Lung (tissue), 12 donors: ENCODE data around the gene HBM. TPM values are rescaled to one million over a fixed set of nuclear protein-coding genes. Genes with fewer than 3 reads are reported as not detected.
"Not testable (repeated sequence)": the region's sequence is repeated elsewhere in the genome, so short reads cannot be mapped to it uniquely, and the experiment has no call there.

ENCODE experiments used
- ATAC-seq: fragments of 200-7000 bp; cut with Tn5 transposase; one replicate; pipeline ENCODE4 v1.9.1; 2020; ENCODE audit warnings: moderate number of reproducible peaks; ENCODE audit not compliant: insufficient read depth, low FRiP score
- DNase-seq, 3 donors: peaks; one replicate each; pipeline ENCODE4 v3.0.0-alpha.2; 2013 to 2017
- H3K27ac ChIP-seq, 2 donors: one replicate each; pipeline ENCODE4 v1.5.1; 2013; ENCODE audit warnings: mild to moderate bottlenecking in 2 of 2, moderate library complexity in 2 of 2, control low read depth in 1 of 2, inconsistent platforms in 1 of 2, low read depth in 1 of 2, low read length in 1 of 2
- H3K27me3 ChIP-seq, 3 donors: one replicate each; pipeline ENCODE4 v1.5.1; 2013; ENCODE audit warnings: low read length in 2 of 3; ENCODE audit not compliant: control insufficient read depth in 3 of 3, insufficient read depth in 3 of 3
- H3K36me3 ChIP-seq, 4 donors: one replicate each; pipeline ENCODE4 v1.5.1; 2013; ENCODE audit warnings: low read length in 4 of 4, mild to moderate bottlenecking in 1 of 4, moderate library complexity in 1 of 4; ENCODE audit not compliant: control insufficient read depth in 4 of 4, insufficient read depth in 4 of 4
- H3K4me1 ChIP-seq, 5 donors: one replicate each; pipeline ENCODE4 v1.5.1; 2013; ENCODE audit warnings: low read length in 5 of 5, mild to moderate bottlenecking in 2 of 5, moderate library complexity in 1 of 5; ENCODE audit not compliant: control insufficient read depth in 5 of 5, insufficient read depth in 5 of 5
- H3K4me3 ChIP-seq: one replicate; pipeline ENCODE4 v1.5.1; 2013; ENCODE audit warnings: mild to moderate bottlenecking, control low read depth, moderate library complexity
- H3K9ac ChIP-seq, 2 donors: one replicate each; pipeline ENCODE4 v1.5.1; 2013; ENCODE audit warnings: low read length in 2 of 2, control low read depth in 1 of 2; ENCODE audit not compliant: insufficient read depth in 1 of 2
- H3K9me3 ChIP-seq, 4 donors: one replicate each; pipeline ENCODE4 v1.5.1; 2013; ENCODE audit warnings: low read length in 3 of 4, mild to moderate bottlenecking in 1 of 4, moderate library complexity in 1 of 4; ENCODE audit not compliant: control insufficient read depth in 4 of 4, insufficient read depth in 3 of 4
- CTCF ChIP-seq: IDR thresholded peaks from 2 replicates; pipeline ENCODE4 v1.5.1; 2012; ENCODE audit warnings: mild to moderate bottlenecking; ENCODE audit errors: control extremely low read depth, extremely low read depth
- WGBS, 2 donors: extraction: QIAGEN DNeasy Blood & Tissue Kit; methylation state at CpG; one replicate each; pipeline ENCODE4 v1.1.7; 2013; 5-methylcytosine and 5-hydroxymethylcytosine counted together
- polyA plus RNA-seq, 2 donors: library from polyadenylated mRNA; stranded (reverse); fragments of 200-250 nt; gene quantifications; one replicate each; pipeline ENCODE4 v1.2.1, GENCODE V29; 2013
- total RNA-seq, 2 donors: library from RNA; depleted of rRNA in 1 of 2; stranded (reverse); fragments of >200 nt in 1 of 2; gene quantifications; one replicate each; pipeline ENCODE4 v1.2.1, GENCODE V29; 2014 to 2021
- donor health status: control.
- donor health status: control.
- donor health status: Bipolar disorder and iron deficiency.
- donor health status: healthy.
- donor health status: DM: yes; HTN: yes; CAD: no.

HBM gene
- total and polyA plus RNA-seq, 4 donors: 0.61 to 45.7 (median 0.73) TPM; not detected in 1

GRCh38 chr16:168424-168823, 2.6 kb downstream of the HBM start:
- WGBS, 2 donors: 60 to 72% methylated on average over 6 of the region's 6 CpGs
- Histone ChIP-seq H3K9ac (no peak overlapping the region), H3K4me1 (peaks cover 0 to 12% (median 0%) of the 10 kb centered on the region in 5 donors), H3K9me3 (peaks cover 0 to 2% (median 0%) of the 10 kb centered on the region in 4 donors), H3K27me3 (peaks cover 10 to 58% (median 47%) of the 10 kb centered on the region in 3 donors), H3K27ac (no peak overlapping the region), H3K4me3 (no peak overlapping the region), H3K36me3 (no peaks in the 10 kb centered on the region)
- no peak for TF ChIP-seq CTCF
- no peak for ATAC-seq
- DNase-seq: no peak

DNA sequence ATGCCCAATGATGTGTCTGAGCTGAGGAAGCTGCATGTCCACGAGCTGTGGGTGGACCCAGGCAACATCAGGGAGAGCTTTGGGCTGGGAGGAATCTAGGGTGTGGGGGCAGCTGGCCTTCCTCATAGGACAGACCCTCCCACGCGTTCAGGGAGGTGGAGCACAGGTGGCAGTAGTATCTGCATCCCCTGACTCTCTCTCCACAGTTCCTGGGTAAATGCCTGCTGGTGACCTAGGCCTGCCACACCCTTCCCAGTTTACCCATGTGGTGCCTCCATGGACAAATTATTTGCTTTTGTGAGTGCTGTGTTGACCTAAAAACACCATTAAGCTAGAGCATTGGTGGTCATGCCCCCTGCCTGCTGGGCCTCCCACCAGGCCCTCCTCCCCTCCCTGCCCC, 3.2 kb downstream of the HBM start:
- Histone ChIP-seq H3K9ac (no peak overlapping the region), H3K4me3 (no peak overlapping the region), H3K4me1 (peaks cover 0 to 12% (median 0%) of the 10 kb centered on the region in 5 donors), H3K27ac (no peak overlapping the region), H3K27me3 (peaks cover 10 to 56% (median 47%) of the 10 kb centered on the region in 3 donors), H3K36me3 (no peaks in the 10 kb centered on the region), H3K9me3 (peaks cover 0 to 2% (median 0%) of the 10 kb centered on the region in 4 donors)
- WGBS, 2 donors: 34 to 53% methylated on average over 3 of the region's 3 CpGs
- TF ChIP-seq CTCF: no peak
- no peak for ATAC-seq
- DNase-seq: no peak

- DNase-seq: peak; percentile 49 to 58 (median 56)
- WGBS, 2 donors: 3% methylated on average over 5 of the region's 5 CpGs
- H3K9ac ChIP-seq, ATAC-seq, H3K36me3 ChIP-seq, H3K9me3 ChIP-seq, H3K4me3 ChIP-seq, H3K27ac ChIP-seq: not testable (repeated sequence)
- Histone ChIP-seq H3K27me3 (peaks cover 10 to 61% (median 54%) of the 10 kb centered on the region in 3 donors), H3K4me1 (peaks cover 0 to 11% (median 0%) of the 10 kb centered on the region in 5 donors)
Observed at GRCh38 chr16:170088-170507, 4.3 kb downstream of the HBM start.

- Histone ChIP-seq H3K27me3 (peaks cover 9 to 60% (median 55%) of the 10 kb centered on the region in 3 donors), H3K9ac (no peak overlapping the region), H3K27ac (no peak overlapping the region), H3K36me3 (no peaks in the 10 kb centered on the region), H3K4me3 (no peak overlapping the region), H3K4me1 (peaks cover 0 to 5% (median 0%) of the 10 kb centered on the region in 5 donors), H3K9me3 (peaks cover 0 to 2% (median 0%) of the 10 kb centered on the region in 4 donors)
- 49 to 63% methylated on average over 1 of the region's 1 CpG for WGBS, 2 donors
- no peak for TF ChIP-seq CTCF
- ATAC-seq: no peak
- no peak for DNase-seq
Observed at GRCh38 chr16:170788-171187, 5.0 kb downstream of the HBM start.

DNA sequence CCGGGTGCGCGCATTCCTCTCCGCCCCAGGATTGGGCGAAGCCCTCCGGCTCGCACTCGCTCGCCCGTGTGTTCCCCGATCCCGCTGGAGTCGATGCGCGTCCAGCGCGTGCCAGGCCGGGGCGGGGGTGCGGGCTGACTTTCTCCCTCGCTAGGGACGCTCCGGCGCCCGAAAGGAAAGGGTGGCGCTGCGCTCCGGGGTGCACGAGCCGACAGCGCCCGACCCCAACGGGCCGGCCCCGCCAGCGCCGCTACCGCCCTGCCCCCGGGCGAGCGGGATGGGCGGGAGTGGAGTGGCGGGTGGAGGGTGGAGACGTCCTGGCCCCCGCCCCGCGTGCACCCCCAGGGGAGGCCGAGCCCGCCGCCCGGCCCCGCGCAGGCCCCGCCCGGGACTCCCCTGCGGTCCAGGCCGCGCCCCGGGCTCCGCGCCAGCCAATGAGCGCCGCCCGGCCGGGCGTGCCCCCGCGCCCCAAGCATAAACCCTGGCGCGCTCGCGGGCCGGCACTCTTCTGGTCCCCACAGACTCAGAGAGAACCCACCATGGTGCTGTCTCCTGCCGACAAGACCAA, 6.7 kb downstream of the HBM start, which contains the start of gene HBA2:
Gene HBA2 (plus strand): TSS at position 503 of the 568 bp plus-strand sequence. CDS start 37 bp downstream, at position 540.
- H3K9me3 ChIP-seq, ATAC-seq, H3K9ac ChIP-seq, H3K36me3 ChIP-seq, H3K27ac ChIP-seq, H3K4me3 ChIP-seq, DNase-seq, H3K4me1 ChIP-seq: not testable (repeated sequence)
- WGBS, 2 donors: no CpG with 5 or more reads among the region's 74 CpGs
- H3K27me3 ChIP-seq: peaks cover 7 to 50% (median 45%) of the 10 kb centered on the region in 3 donors

GRCh38 chr16:173211-173854, 7.6 kb downstream of the HBM start:
- H3K27me3 ChIP-seq: peaks cover 7 to 51% (median 46%) of the 10 kb centered on the region in 3 donors
- WGBS, 2 donors: 3 to 9% methylated on average over 15 to 32 of the region's 44 CpGs

More at GRCh38 chr16:173211-173854, 7.6 kb downstream of the HBM start:
- H3K4me3 ChIP-seq, H3K4me1 ChIP-seq, DNase-seq, ATAC-seq, H3K36me3 ChIP-seq, H3K9ac ChIP-seq, H3K9me3 ChIP-seq, H3K27ac ChIP-seq: not testable (repeated sequence)
